ENCODE data around the gene SIT1. TPM values are rescaled to one million over a fixed set of nuclear protein-coding genes. Genes with fewer than 3 reads are reported as not detected.
"Not testable (repeated sequence)": the region's sequence is repeated elsewhere in the genome, so short reads cannot be mapped to it uniquely, and the experiment has no call there.

The SIT1 gene
- polyA plus RNA-seq, 3 donors, result 0.27 to 0.36 TPM; not detected in 1

DNA sequence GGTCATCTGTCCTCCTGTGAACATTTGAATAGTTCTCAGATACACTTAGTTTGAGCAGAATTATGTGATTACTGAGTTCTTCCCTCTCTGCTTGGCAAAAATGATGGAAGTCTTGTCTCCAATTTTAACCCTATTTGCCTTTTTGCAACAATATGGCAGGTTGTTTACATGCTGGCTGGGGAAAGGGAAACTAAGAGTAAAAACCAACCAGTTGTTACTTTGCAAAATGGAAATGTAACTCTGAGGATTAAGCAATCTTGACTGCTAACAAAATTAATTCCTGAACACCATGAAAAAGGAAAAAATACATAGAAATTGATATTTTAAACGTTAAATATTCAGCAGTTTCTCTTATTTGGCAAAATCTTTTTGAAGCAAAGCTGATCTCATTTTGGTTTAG is 11.1 kb downstream of the SIT1 start:
- Histone ChIP-seq H3K9ac (ENCODE audit: insufficient read depth, low read length, poor library complexity, severe bottlenecking) (no peak overlapping the region), H4K20me1 (ENCODE audit: insufficient read depth, low read length) (no peaks in the 10 kb centered on the region), H3K4me1 (ENCODE audit: control insufficient read depth in 1 of 2, insufficient read depth in 2 of 2, low read length in 2 of 2) (peaks cover 85 to 89% of the 10 kb centered on the region in 2 donors), H3K36me3 (replicated peaks in 1 of 2; ENCODE audit: control insufficient read depth in 1 of 2, insufficient read depth in 2 of 2, low read length in 2 of 2) (no peaks in the 10 kb centered on the region), H3K79me2 (ENCODE audit: insufficient read depth, low read length) (peaks cover 3% of the 10 kb centered on the region), H2AFZ (ENCODE audit: insufficient read depth, low read depth, low read length, poor library complexity, severe bottlenecking) (no peak overlapping the region), H3K4me3 (replicated peaks in 1 of 3; ENCODE audit: low read depth in 2 of 3, low read length in 3 of 3) (peak overlapping the region in 1 of 3 experiments; percentile 42), H3K27ac (ENCODE audit: low read depth in 1 of 2, low read length in 2 of 2) (peak overlapping the region in 1 of 2 donors; percentile 76), H3K4me2 (replicated peaks; ENCODE audit: extremely low read depth, low read length, poor library complexity, severe bottlenecking) (peak overlapping the region; percentile 19), H3K27me3 (ENCODE audit: control insufficient read depth in 2 of 2, insufficient read depth in 2 of 2, low read length in 2 of 2) (no peaks in the 10 kb centered on the region), H3K9me3 (replicated peaks in 1 of 2; ENCODE audit: control insufficient read depth in 1 of 2, insufficient read depth in 1 of 2, low read length in 2 of 2) (no peaks in the 10 kb centered on the region)
- DNase-seq, result peak in 1 of 3 donors; percentile 24
- Mint-ChIP-seq H3K9me3 (peaks cover 0 to 6% (median 3%) of the 10 kb centered on the region in 7 donors), H3K4me1 (peaks cover 94% of the 10 kb centered on the region), H3K4me3 (peak overlapping the region in 1 of 2 donors; percentile 64), H3K36me3 (peaks cover 12% of the 10 kb centered on the region in 2 donors), H3K27ac (peak overlapping the region; percentile 15 to 82 (median 78)), H3K27me3 (ENCODE audit: low read depth in 3 of 3) (peaks cover 0 to 3% (median 2%) of the 10 kb centered on the region in 3 donors)
- TF ChIP-seq, protein P1, sequence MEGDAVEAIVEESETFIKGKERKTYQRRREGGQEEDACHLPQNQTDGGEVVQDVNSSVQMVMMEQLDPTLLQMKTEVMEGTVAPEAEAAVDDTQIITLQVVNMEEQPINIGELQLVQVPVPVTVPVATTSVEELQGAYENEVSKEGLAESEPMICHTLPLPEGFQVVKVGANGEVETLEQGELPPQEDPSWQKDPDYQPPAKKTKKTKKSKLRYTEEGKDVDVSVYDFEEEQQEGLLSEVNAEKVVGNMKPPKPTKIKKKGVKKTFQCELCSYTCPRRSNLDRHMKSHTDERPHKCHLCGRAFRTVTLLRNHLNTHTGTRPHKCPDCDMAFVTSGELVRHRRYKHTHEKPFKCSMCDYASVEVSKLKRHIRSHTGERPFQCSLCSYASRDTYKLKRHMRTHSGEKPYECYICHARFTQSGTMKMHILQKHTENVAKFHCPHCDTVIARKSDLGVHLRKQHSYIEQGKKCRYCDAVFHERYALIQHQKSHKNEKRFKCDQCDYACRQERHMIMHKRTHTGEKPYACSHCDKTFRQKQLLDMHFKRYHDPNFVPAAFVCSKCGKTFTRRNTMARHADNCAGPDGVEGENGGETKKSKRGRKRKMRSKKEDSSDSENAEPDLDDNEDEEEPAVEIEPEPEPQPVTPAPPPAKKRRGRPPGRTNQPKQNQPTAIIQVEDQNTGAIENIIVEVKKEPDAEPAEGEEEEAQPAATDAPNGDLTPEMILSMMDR (IDR thresholded peaks at IDR 0.05), result no peak
- intact Hi-C loops (cut with micrococcal nuclease), result loop anchor here in 1 of 2 donors (10.0 kb wide), 1 partner anchor 55 kb away; no protein-coding TSS in a partner anchor
- WGBS (ENCODE audit: insufficient coverage), result no CpG with 5 or more reads among the region's 1 CpG

DNA sequence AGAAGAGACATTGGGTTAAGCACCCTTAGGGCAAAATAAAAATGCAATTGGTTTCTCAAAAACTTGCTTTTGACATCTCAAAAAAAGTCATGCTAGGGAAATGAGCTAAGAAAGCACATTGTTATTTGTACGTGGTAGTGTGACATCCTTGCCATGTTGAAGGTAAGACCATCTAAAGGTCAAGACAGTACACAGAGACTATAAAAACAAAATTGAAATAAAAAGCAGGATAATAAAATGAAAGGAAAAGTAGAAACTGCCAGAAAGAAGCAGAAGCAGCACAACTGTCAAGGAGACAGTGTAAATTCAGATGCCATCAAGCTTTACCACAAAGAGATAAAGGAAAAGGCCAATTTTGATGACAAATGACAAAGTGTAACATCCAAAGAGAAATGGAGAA is 11.5 kb downstream of the SIT1 start:
- H3K4me3 Mint-ChIP-seq; H4K20me1 ChIP-seq (ENCODE audit: insufficient read depth, low read length); H3K9me3 ChIP-seq (replicated peaks in 1 of 2; ENCODE audit: control insufficient read depth in 1 of 2, insufficient read depth in 1 of 2, low read length in 2 of 2); H3K79me2 ChIP-seq (ENCODE audit: insufficient read depth, low read length); H3K9me3 Mint-ChIP-seq; H3K36me3 ChIP-seq (replicated peaks in 1 of 2; ENCODE audit: control insufficient read depth in 1 of 2, insufficient read depth in 2 of 2, low read length in 2 of 2); DNase-seq; H3K9ac ChIP-seq (ENCODE audit: insufficient read depth, low read length, poor library complexity, severe bottlenecking); H3K27me3 ChIP-seq (ENCODE audit: control insufficient read depth in 2 of 2, insufficient read depth in 2 of 2, low read length in 2 of 2); H3K27me3 Mint-ChIP-seq (ENCODE audit: low read depth in 3 of 3); H2AFZ ChIP-seq (ENCODE audit: insufficient read depth, low read depth, low read length, poor library complexity, severe bottlenecking); intact Hi-C loops (cut with micrococcal nuclease): not testable (repeated sequence)
- H3K36me3 Mint-ChIP-seq, result peaks cover 12% of the 10 kb centered on the region in 2 donors
- peak overlapping the region in 1 of 2 donors; percentile 76 for H3K27ac ChIP-seq (ENCODE audit: low read depth in 1 of 2, low read length in 2 of 2)
- H3K4me1 ChIP-seq (ENCODE audit: control insufficient read depth in 1 of 2, insufficient read depth in 2 of 2, low read length in 2 of 2), result peaks cover 85 to 89% of the 10 kb centered on the region in 2 donors
- H3K4me1 Mint-ChIP-seq, result peaks cover 94% of the 10 kb centered on the region
- no CpG with 5 or more reads among the region's 1 CpG for WGBS (ENCODE audit: insufficient coverage)
- H3K4me2 ChIP-seq (replicated peaks; ENCODE audit: extremely low read depth, low read length, poor library complexity, severe bottlenecking), result peak overlapping the region; percentile 19
- H3K27ac Mint-ChIP-seq, result peak overlapping the region in 6 of 7 donors; percentile 59 to 82 (median 79)
- peak overlapping the region in 1 of 3 experiments; percentile 42 for H3K4me3 ChIP-seq (replicated peaks in 1 of 3; ENCODE audit: low read depth in 2 of 3, low read length in 3 of 3)

DNA sequence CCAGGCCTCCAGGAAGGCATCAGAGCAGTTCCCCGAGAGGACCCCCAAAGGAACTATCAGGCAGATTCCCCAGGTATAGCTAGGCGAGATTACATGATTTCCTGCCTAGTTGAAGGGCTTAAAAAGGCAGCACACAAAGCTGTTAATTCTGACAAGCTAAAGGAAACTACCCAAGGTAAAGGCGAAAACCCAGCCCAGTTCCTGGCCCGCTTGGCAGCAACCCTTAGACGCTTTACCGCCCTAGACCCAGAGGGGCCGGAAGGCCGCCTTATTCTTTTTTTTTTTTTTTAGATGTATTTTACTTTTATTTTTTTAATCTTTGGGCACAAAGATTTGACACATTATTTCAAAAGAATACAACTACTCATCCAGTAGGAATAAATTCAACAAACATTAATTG is 12.0 kb downstream of the SIT1 start:
- H3K9me3 Mint-ChIP-seq; intact Hi-C loops (cut with micrococcal nuclease); H3K9ac ChIP-seq (ENCODE audit: insufficient read depth, low read length, poor library complexity, severe bottlenecking); H2AFZ ChIP-seq (ENCODE audit: insufficient read depth, low read depth, low read length, poor library complexity, severe bottlenecking); H3K9me3 ChIP-seq (replicated peaks in 1 of 2; ENCODE audit: control insufficient read depth in 1 of 2, insufficient read depth in 1 of 2, low read length in 2 of 2); H3K27me3 ChIP-seq (ENCODE audit: control insufficient read depth in 2 of 2, insufficient read depth in 2 of 2, low read length in 2 of 2); H3K36me3 ChIP-seq (replicated peaks in 1 of 2; ENCODE audit: control insufficient read depth in 1 of 2, insufficient read depth in 2 of 2, low read length in 2 of 2); DNase-seq; H3K79me2 ChIP-seq (ENCODE audit: insufficient read depth, low read length); H3K4me3 Mint-ChIP-seq; H4K20me1 ChIP-seq (ENCODE audit: insufficient read depth, low read length); H3K27me3 Mint-ChIP-seq (ENCODE audit: low read depth in 3 of 3); H3K4me2 ChIP-seq (replicated peaks; ENCODE audit: extremely low read depth, low read length, poor library complexity, severe bottlenecking); H3K27ac Mint-ChIP-seq; H3K4me3 ChIP-seq (replicated peaks in 1 of 3; ENCODE audit: low read depth in 2 of 3, low read length in 3 of 3): not testable (repeated sequence)
- Mint-ChIP-seq H3K36me3 (peaks cover 12% of the 10 kb centered on the region in 2 donors), H3K4me1 (peaks cover 96% of the 10 kb centered on the region)
- peaks cover 82 to 89% of the 10 kb centered on the region in 2 donors for H3K4me1 ChIP-seq (ENCODE audit: control insufficient read depth in 1 of 2, insufficient read depth in 2 of 2, low read length in 2 of 2)
- H3K27ac ChIP-seq (ENCODE audit: low read depth in 1 of 2, low read length in 2 of 2), result peak overlapping the region; percentile 32 to 76
- 14% methylated on average over 2 of the region's 8 CpGs for WGBS (ENCODE audit: insufficient coverage)

DNA sequence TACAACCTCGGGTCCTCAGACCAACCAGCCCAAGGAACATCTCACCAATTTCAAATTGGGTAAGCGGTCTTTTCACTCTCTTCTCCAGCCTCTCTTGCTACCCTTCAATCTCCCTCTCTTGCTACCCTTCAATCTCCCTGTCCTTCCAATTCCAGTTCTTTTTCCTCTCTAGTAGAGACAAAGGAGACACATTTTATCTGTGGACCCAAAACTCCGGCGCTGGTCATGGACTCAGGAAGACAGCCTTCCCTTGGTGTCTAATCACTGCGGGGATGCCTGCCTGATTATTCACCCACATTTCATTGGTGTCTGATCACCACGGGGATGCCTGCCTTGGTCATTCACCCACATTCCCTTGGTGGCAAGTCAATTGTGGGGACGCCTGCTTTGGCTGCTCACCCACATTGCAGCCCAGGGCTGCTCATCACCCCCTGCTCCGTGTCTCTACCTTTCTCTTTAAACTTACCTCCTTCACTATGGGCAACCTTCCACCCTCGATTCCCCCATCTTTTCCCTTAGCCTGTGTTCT is 13.2 kb downstream of the SIT1 start:
- H3K9me3 Mint-ChIP-seq; DNase-seq; H3K9me3 ChIP-seq (replicated peaks in 1 of 2; ENCODE audit: control insufficient read depth in 1 of 2, insufficient read depth in 1 of 2, low read length in 2 of 2); H3K9ac ChIP-seq (ENCODE audit: insufficient read depth, low read length, poor library complexity, severe bottlenecking); H3K36me3 ChIP-seq (replicated peaks in 1 of 2; ENCODE audit: control insufficient read depth in 1 of 2, insufficient read depth in 2 of 2, low read length in 2 of 2); H3K36me3 Mint-ChIP-seq; H3K4me3 Mint-ChIP-seq; H3K27me3 Mint-ChIP-seq (ENCODE audit: low read depth in 3 of 3); H3K79me2 ChIP-seq (ENCODE audit: insufficient read depth, low read length); H4K20me1 ChIP-seq (ENCODE audit: insufficient read depth, low read length); H3K4me2 ChIP-seq (replicated peaks; ENCODE audit: extremely low read depth, low read length, poor library complexity, severe bottlenecking); H2AFZ ChIP-seq (ENCODE audit: insufficient read depth, low read depth, low read length, poor library complexity, severe bottlenecking); intact Hi-C loops (cut with micrococcal nuclease); H3K4me3 ChIP-seq (replicated peaks in 1 of 3; ENCODE audit: low read depth in 2 of 3, low read length in 3 of 3); H3K27me3 ChIP-seq (ENCODE audit: control insufficient read depth in 2 of 2, insufficient read depth in 2 of 2, low read length in 2 of 2): not testable (repeated sequence)
- Mint-ChIP-seq H3K27ac (peak overlapping the region; percentile 35 to 92 (median 81)), H3K4me1 (peaks cover 88% of the 10 kb centered on the region)
- H3K27ac ChIP-seq (ENCODE audit: low read depth in 1 of 2, low read length in 2 of 2), result peak overlapping the region in 1 of 2 donors; percentile 25
- WGBS (ENCODE audit: insufficient coverage), result 95% methylated on average over 8 of the region's 9 CpGs
- peaks cover 85 to 89% of the 10 kb centered on the region in 2 donors for H3K4me1 ChIP-seq (ENCODE audit: control insufficient read depth in 1 of 2, insufficient read depth in 2 of 2, low read length in 2 of 2)
